Kidney (tissue), 14 donors: ENCODE results near the gene WWOX. TPM values are rescaled to one million over a fixed set of nuclear protein-coding genes. Genes with fewer than 3 reads are reported as not detected.
"Not testable (repeated sequence)": the region's sequence is repeated elsewhere in the genome, so short reads cannot be mapped to it uniquely, and the experiment has no call there.

Experiments
- DNase-seq, 5 donors: peaks; one replicate each; pipeline ENCODE4 v3.0.0-alpha.2; 2013 to 2020
- FAIRE-seq: peaks from 2 replicates; lab custom pipeline; 2012; peaks lifted over from hg19 to GRCh38; lab: Jason Lieb, UNC
- H3K27ac ChIP-seq, 2 donors: one replicate each; pipeline ENCODE4 v1.7.0; 2013; ENCODE audit warnings: low read depth in 2 of 2, low read length in 2 of 2, inconsistent platforms in 1 of 2
- H3K27me3 ChIP-seq: one replicate; pipeline ENCODE4 v1.7.1; 2013; ENCODE audit warnings: low read length, inconsistent platforms; ENCODE audit not compliant: control insufficient read depth, insufficient read depth
- H3K36me3 ChIP-seq, 3 donors: one replicate each; pipeline versions ENCODE4 v1.7.0 to v1.7.1; 2013; ENCODE audit warnings: low read length in 3 of 3, control low read depth in 1 of 3, inconsistent platforms in 1 of 3; ENCODE audit not compliant: insufficient read depth in 3 of 3, control insufficient read depth in 2 of 3
- H3K4me1 ChIP-seq, 3 donors: one replicate each; pipeline versions ENCODE4 v1.7.0 to v1.7.1; 2013; ENCODE audit warnings: low read length in 3 of 3, inconsistent platforms in 1 of 3, low read depth in 1 of 3; ENCODE audit not compliant: control insufficient read depth in 2 of 3, insufficient read depth in 2 of 3
- H3K4me3 ChIP-seq, 3 donors: one replicate each; pipeline versions ENCODE4 v1.7.0 to v1.8.1; 2013; ENCODE audit warnings: low read length in 3 of 3, control low read depth in 1 of 3, inconsistent platforms in 1 of 3
- H3K9ac ChIP-seq, 3 donors: one replicate each; pipeline versions ENCODE4 v1.7.0 to v1.7.1; 2013; ENCODE audit warnings: low read length in 3 of 3, control low read depth in 1 of 3, inconsistent platforms in 1 of 3
- H3K9me3 ChIP-seq, 3 donors: one replicate each; pipeline versions ENCODE4 v1.7.0 to v1.7.1; 2013; ENCODE audit warnings: low read length in 3 of 3, control low read depth in 1 of 3, inconsistent platforms in 1 of 3; ENCODE audit not compliant: control insufficient read depth in 2 of 3, insufficient read depth in 1 of 3
- CTCF ChIP-seq: IDR thresholded peaks from 3 replicates; pipeline ENCODE4 v1.5.1; 2012; ENCODE audit warnings: mild to moderate bottlenecking, moderate library complexity, borderline replicate concordance; ENCODE audit not compliant: insufficient read depth; ENCODE audit errors: extremely low read depth
- intact Hi-C: fragments of 100-400 bp; cut with DNase I; formaldehyde crosslinking; loops from one replicate; pipeline ENCODE4 v1.11.1; 2022
- polyA plus RNA-seq: library from polyadenylated mRNA; stranded (reverse); fragments of 350-450 nt; fragmentation: Illumina TruSeq; extraction: RNeasy Lipid Tissue Mini Kit (QIAGEN cat#74804); gene quantifications from one replicate; pipeline ENCODE4 v1.2.3, GENCODE V29; 2014; ENCODE audit warnings: low read depth, low replicate concordance; ENCODE audit not compliant: insufficient read depth
- total RNA-seq: library from RNA; stranded (reverse); fragmentation: NEBNext Ultra II Directional; extraction: Animal tissue kit (Norgen Biotek cat#: 25700); gene quantifications from one replicate; pipeline ENCODE4 v1.2.1, GENCODE V29; 2021
- donor health status: control.
- donor health status: control.
- donor health status: control.
- donor health status: control.
- donor health status: control.
- donor health status: DM: yes; HTN: yes; CAD: no.
- donor health status: Normal renal cell carcinoma (clear cell type).

The WWOX gene
- total and polyA plus RNA-seq, 2 donors from 2014 or later = 22.5 to 30.3 TPM

- FAIRE-seq (no peak), DNase-seq (no peak)
- H3K4me1 ChIP-seq = no peaks in the 10 kb centered on the region
- no peak overlapping the region for H3K9ac ChIP-seq
- no peaks in the 10 kb centered on the region for H3K9me3 ChIP-seq
- no peaks in the 10 kb centered on the region for H3K27me3 ChIP-seq
- H3K4me3 ChIP-seq = no peak overlapping the region
- H3K27ac ChIP-seq = no peak overlapping the region
- no peaks in the 10 kb centered on the region for H3K36me3 ChIP-seq
- intact Hi-C loops = no loop called here
- no peak for TF ChIP-seq CTCF
These were observed 950.6 kb downstream of the WWOX start for GRCh38 chr16:79050063-79050462.

DNA sequence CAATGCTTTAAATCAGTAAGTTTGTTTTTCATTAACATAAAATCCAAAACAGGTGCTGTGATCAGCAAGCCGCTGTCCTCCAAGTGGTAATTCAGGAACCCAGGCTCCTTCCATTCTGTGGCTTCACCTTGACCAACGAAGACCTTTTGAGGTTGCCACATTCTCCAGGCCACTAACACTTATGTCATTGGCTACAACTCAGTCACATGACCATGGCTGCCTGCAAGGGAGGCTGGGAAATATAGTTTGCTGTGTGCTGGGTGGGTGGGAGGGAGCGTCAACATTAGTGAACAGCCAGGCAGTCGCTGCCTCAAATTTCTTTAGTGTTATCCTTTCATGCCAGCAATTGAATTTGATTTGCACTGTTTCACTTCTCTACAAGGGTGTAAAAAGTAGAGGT lies 951.9 kb downstream of the WWOX start:
- no peak overlapping the region for H3K9ac ChIP-seq
- no peak for FAIRE-seq
- no peak for DNase-seq
- no peaks in the 10 kb centered on the region for H3K4me1 ChIP-seq
- no peak for TF ChIP-seq CTCF
- H3K4me3 ChIP-seq = no peak overlapping the region
- intact Hi-C loops = no loop called here
- no peaks in the 10 kb centered on the region for H3K27me3 ChIP-seq
- no peak overlapping the region for H3K27ac ChIP-seq
- no peaks in the 10 kb centered on the region for H3K36me3 ChIP-seq
- H3K9me3 ChIP-seq = no peaks in the 10 kb centered on the region

- H3K4me3 ChIP-seq, H3K27ac ChIP-seq, H3K4me1 ChIP-seq, H3K36me3 ChIP-seq, H3K27me3 ChIP-seq, FAIRE-seq, H3K9ac ChIP-seq, DNase-seq, intact Hi-C loops, H3K9me3 ChIP-seq: not testable (repeated sequence)
These were observed 952.7 kb downstream of the WWOX start for GRCh38 chr16:79052198-79052597.

- TF ChIP-seq CTCF = no peak
- no peaks in the 10 kb centered on the region for H3K9me3 ChIP-seq
- FAIRE-seq (no peak), DNase-seq (no peak)
- H3K27me3 ChIP-seq = no peaks in the 10 kb centered on the region
- intact Hi-C loops = no loop called here
- no peak overlapping the region for H3K27ac ChIP-seq
- H3K4me3 ChIP-seq = no peak overlapping the region
- H3K36me3 ChIP-seq = no peaks in the 10 kb centered on the region
- no peaks in the 10 kb centered on the region for H3K4me1 ChIP-seq
- no peak overlapping the region for H3K9ac ChIP-seq
These were observed 954.1 kb downstream of the WWOX start for GRCh38 chr16:79053577-79053976.
